Peyer's patch (tissue), 4 donors: ENCODE data around the gene MAP2K1. TPM values are rescaled to one million over a fixed set of nuclear protein-coding genes. Genes with fewer than 3 reads are reported as not detected.

Experiments used
- DNase-seq, 3 donors: peaks; one replicate each; pipeline ENCODE4 v3.0.0-alpha.2; 2017 to 2019
- H3K27ac ChIP-seq, 4 donors: fragments of 200-600 bp; sonication (generic); one replicate each; pipeline ENCODE4 v1.5.1; 2016 to 2019
- H3K27me3 ChIP-seq, 2 donors: fragments of 200-600 bp; sonication (generic); one replicate each; pipeline ENCODE4 v1.5.1; 2019
- H3K36me3 ChIP-seq, 3 donors: fragments of 200-600 bp; sonication (generic); one replicate each; pipeline ENCODE4 v1.5.1; 2016 to 2019
- H3K4me1 ChIP-seq, 4 donors: fragments of 200-600 bp; sonication (generic); one replicate each; pipeline ENCODE4 v1.5.1; 2016 to 2019
- H3K4me3 ChIP-seq, 4 donors: fragments of 200-600 bp; sonication (generic); 1 replicate in 3 of 4; 2 replicates in 1 of 4; pipeline ENCODE4 v1.5.1; 2016 to 2019; ENCODE audit warnings: mild to moderate bottlenecking in 1 of 4
- H3K9me3 ChIP-seq, 4 donors: fragments of 200-600 bp; sonication (generic); one replicate each; pipeline ENCODE4 v1.5.1; 2016 to 2019; ENCODE audit warnings: mild to moderate bottlenecking in 1 of 4
- CTCF ChIP-seq, 6 experiments: fragments of 450-650 bp in 4 of 6; fragments of 200-600 bp in 2 of 6; sonication (generic) in 1 of 6; IDR thresholded peaks; one replicate each; pipeline ENCODE4 v1.5.1; 2017 to 2019; ENCODE audit warnings: antibody characterized with exemption in 6 of 6, mild to moderate bottlenecking in 3 of 6, moderate library complexity in 1 of 6
- POLR2A ChIP-seq, 2 donors: fragments of 450-650 bp; IDR thresholded peaks; one replicate each; pipeline ENCODE4 v1.5.1; 2017; ENCODE audit warnings: antibody characterized with exemption in 2 of 2, mild to moderate bottlenecking in 2 of 2, moderate library complexity in 2 of 2
- total RNA-seq, 4 donors: library from RNA; depleted of rRNA; stranded (reverse); fragments of >200 nt; gene quantifications; one replicate each; pipeline ENCODE4 v1.1.0, GENCODE V29; 2016

The MAP2K1 gene
- total RNA-seq, 4 donors from 2014 or later = 12.7 to 47.9 (median 27.7) TPM

- Histone ChIP-seq H3K4me1 (peaks cover 0 to 7% (median 0%) of the 10 kb centered on the region in 4 donors), H3K27me3 (no peaks in the 10 kb centered on the region), H3K27ac (no peak overlapping the region), H3K4me3 (no peak overlapping the region), H3K36me3 (no peaks in the 10 kb centered on the region), H3K9me3 (no peaks in the 10 kb centered on the region)
- no peak for TF ChIP-seq POLR2A (IDR thresholded peaks at IDR 0.05)
- TF ChIP-seq CTCF (IDR thresholded peaks at IDR 0.05) = no peak
- no peak for DNase-seq
Measured at GRCh38 chr15:66401130-66402021, 14.7 kb downstream of the MAP2K1 start.

GRCh38 chr15:66402761-66403284 is 16.1 kb downstream of the MAP2K1 start:
- no peak overlapping the region for H3K4me3 ChIP-seq

GRCh38 chr15:66403323-66403722 is 16.6 kb downstream of the MAP2K1 start:
- no peaks in the 10 kb centered on the region for H3K27me3 ChIP-seq
- H3K36me3 ChIP-seq = no peaks in the 10 kb centered on the region
- H3K9me3 ChIP-seq = no peaks in the 10 kb centered on the region
- H3K4me3 ChIP-seq = no peak overlapping the region
- H3K4me1 ChIP-seq = peaks cover 0 to 7% (median 0%) of the 10 kb centered on the region in 4 donors
- DNase-seq = no peak
- TF ChIP-seq CTCF (IDR thresholded peaks at IDR 0.05) (no peak), POLR2A (IDR thresholded peaks at IDR 0.05) (no peak)
- no peak overlapping the region for H3K27ac ChIP-seq

More at GRCh38 chr15:66402761-66403284, 16.1 kb downstream of the MAP2K1 start:
- Histone ChIP-seq H3K36me3 (no peaks in the 10 kb centered on the region), H3K9me3 (no peaks in the 10 kb centered on the region), H3K27ac (no peak overlapping the region), H3K4me1 (peaks cover 0 to 7% (median 0%) of the 10 kb centered on the region in 4 donors), H3K27me3 (no peaks in the 10 kb centered on the region)
- TF ChIP-seq POLR2A (IDR thresholded peaks at IDR 0.05) (no peak), CTCF (IDR thresholded peaks at IDR 0.05) (no peak)
- DNase-seq = no peak

GRCh38 chr15:66404122-66404521 is 17.4 kb downstream of the MAP2K1 start:
- no peak for DNase-seq
- Histone ChIP-seq H3K27ac (no peak overlapping the region), H3K4me3 (no peak overlapping the region), H3K27me3 (no peaks in the 10 kb centered on the region), H3K4me1 (peaks cover 0 to 7% (median 0%) of the 10 kb centered on the region in 4 donors), H3K36me3 (no peaks in the 10 kb centered on the region), H3K9me3 (no peaks in the 10 kb centered on the region)
- TF ChIP-seq CTCF (IDR thresholded peaks at IDR 0.05) (no peak), POLR2A (IDR thresholded peaks at IDR 0.05) (no peak)

GRCh38 chr15:66404532-66404931 is 17.8 kb downstream of the MAP2K1 start:
- H3K27ac ChIP-seq = no peak overlapping the region
- TF ChIP-seq POLR2A (IDR thresholded peaks at IDR 0.05) (no peak), CTCF (IDR thresholded peaks at IDR 0.05) (peak in 1 of 6 experiments; percentile 8)
- H3K4me1 ChIP-seq = peaks cover 0 to 7% (median 0%) of the 10 kb centered on the region in 4 donors
- no peak overlapping the region for H3K4me3 ChIP-seq
- no peaks in the 10 kb centered on the region for H3K9me3 ChIP-seq
- DNase-seq = no peak
- H3K36me3 ChIP-seq = no peaks in the 10 kb centered on the region
- H3K27me3 ChIP-seq = no peaks in the 10 kb centered on the region
